NCI-H2227 (cell line): ENCODE data around the gene EFL1.
A peak's percentile ranks its signal among the peaks of the same experiment; 100 is the strongest.
"Not testable (repeated sequence)": the region's sequence is repeated elsewhere in the genome, so short reads cannot be mapped to it uniquely, and the experiment has no call there.

ENCODE experiments used
- DNase-seq: peaks from one replicate; lab custom pipeline; 2025; ENCODE audit not compliant: unreplicated experiment; lab: John Stamatoyannopoulos, UW

EFL1 gene

DNA sequence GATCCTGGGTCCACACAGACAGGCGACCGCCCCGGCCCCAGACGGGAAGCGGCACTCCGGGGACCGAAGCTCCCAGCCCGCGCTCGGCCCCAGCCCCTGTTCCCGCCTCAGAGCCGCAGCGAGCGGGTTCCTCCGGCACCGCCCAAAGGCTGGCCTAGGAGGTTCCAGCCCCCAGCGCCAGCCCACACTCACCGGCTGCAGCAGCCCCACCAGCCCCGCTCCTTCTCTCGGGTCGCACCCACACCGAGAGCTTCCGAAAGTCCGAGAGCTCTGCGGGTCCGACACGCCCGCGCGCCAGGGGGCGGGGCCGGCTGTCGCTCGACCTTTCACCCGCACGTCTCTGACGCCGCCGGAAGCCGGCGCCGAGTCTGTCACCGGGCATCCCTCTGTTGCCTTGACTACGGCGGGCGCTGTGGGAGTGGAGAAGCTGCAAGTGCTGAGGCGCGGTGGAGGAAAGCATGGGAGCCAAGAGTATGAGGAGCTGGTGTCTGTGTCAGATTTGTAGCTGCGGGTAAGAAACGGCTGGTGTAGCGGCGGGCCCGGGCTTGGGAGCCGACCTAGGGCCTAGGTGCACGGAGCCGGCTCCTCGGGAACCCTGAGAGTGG lies at the start of gene EFL1, which contains the start of gene SAXO2:
Gene EFL1, minus strand, starts transcription at position 313 of the 605 bp plus-strand sequence. CDS start 956 bp downstream, outside the sequence.
Gene SAXO2, plus strand, starts transcription at position 397 of the 605 bp plus-strand sequence. Its CDS starts 62 bp downstream, at position 459.
- peak; percentile 90 for DNase-seq

DNA sequence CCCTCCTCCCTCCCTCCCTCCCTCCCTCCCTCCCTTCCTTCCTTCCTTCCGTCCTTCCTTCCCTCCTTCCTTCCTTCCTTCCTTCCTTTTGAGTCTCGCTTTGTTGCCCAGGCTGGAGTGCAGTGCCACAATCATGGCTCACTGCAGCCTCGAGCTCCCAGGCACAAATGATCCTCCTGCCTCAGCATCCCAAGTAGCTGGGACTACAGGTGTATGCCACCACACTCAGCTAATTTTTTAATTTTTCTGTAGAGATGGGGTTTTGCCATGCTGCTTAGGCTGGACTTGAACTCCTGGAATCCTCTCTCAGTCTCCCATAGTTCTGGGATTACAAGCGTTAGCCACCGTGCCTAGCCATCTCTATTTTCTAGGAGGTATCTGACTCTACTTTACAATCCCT lies 48.8 kb upstream of the EFL1 start:
- DNase-seq = not testable (repeated sequence)

DNA sequence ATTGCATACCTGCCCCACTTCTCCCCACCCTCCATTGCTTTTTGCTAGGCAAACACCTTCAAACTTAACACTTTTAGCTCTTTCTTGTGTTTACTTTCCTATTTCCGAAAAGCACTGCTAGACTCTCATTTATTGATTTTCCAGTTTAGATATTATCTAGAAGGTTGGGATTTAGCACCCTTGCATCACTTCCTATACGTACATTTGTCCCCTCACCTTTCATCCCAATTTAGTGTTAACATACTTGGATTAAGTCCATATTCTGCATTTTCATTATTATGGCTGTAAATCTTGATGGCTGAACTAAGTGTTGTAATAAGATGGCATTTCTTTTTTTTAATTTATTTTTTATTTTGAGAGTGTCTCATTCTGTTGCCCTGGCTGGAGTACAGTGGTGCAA lies 47.3 kb upstream of the EFL1 start:
- DNase-seq = no peak

DNA sequence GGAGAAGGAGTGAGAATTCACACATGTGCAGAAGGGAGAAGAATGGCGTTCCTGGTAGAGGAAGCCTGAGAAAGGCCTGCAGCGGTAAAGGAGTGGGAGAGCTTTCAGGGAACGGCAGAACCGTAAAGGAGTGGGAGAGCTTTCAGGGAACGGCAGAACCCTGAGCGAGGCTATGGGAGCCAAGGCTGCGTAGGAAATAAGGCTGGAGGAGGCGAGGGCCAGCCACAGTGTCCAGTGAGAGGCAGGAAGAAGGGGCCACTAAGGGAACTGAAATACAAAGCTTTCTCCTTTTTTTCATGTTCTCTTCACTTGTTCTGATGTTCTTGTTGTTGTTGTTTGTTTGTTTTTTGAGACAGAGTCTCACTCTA lies 45.2 kb upstream of the EFL1 start:
- no peak for DNase-seq

DNA sequence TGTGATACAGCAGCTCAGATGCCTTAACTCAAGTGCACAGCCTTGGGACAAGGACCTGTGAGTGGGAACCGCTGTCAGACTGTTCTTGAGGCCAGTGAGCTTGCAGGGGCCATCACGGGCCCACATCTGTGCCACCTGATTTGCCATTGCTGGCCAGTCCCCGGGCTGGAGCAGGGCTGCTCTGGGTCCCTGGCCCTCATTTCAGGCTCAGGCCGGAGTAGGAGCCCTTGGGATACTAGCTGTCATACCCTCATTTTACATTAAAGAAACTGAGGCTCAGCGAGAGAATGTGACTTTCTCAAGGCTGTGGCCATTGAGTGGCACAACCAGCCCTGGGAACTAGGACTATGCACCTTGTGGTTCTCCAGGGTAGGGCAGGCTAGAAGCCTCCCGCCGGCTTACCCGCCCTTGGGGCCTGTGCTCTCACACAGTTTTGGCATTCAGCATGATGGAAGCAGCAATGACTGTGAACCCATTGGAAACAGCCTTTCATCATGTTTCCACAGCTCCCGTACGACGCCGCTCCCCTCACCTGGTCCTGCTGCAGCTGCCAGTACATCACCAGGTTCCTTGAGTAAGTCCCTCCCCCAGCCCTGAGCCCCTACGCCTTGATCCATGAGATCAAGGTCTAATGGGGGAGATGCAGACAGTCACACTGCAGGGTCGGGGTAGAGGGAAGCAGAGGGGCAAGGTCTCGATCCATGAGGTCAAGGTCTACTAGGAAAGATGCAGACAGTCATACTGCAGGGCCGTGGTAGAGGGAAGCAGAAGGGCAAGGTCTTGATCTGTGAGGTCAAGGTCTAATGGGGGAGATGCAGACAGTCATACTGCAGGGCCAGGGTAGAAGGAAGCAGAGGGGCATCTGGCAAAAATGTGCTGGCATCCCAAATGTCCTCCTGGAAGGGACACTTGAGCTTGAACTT lies 44.5 kb upstream of the EFL1 start:
- no peak for DNase-seq

DNA sequence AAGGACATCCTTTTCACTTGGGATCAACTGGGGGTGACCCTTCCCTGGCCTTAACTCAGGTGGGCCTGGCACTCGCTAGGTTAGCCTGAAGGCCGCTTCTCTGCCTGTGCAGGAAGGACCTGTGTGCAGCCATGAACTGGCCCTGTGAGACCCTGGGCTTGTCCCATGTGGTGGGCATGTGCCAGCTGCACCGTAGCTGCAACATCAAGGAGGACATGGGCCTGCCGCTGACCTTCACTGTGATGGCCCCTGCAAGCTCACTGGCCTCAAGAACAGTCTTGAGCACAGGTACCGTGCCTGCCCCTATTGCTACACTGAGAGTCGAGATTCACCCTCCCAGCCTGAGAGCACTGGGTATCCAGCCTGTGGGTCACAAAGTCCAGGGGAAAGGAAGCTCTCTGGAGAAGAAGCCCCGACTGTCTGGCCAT lies 43.1 kb upstream of the EFL1 start:
- no peak for DNase-seq

DNA sequence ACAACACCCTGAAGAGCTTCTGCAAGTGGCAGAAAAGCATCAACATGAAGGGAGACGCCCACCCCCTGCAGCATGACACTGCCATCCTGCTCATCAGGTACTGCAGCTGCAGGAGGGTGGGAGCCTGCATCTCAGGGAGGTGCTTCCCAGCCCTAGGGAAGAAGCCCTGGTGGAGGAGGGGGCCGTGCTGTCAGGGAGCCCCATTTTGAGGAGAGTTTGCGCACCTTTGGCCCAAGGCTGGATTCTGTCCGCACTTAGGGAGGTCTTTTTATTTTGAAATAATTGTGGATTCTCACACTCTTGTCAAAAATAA lies 42.2 kb upstream of the EFL1 start:
- no peak for DNase-seq

DNA sequence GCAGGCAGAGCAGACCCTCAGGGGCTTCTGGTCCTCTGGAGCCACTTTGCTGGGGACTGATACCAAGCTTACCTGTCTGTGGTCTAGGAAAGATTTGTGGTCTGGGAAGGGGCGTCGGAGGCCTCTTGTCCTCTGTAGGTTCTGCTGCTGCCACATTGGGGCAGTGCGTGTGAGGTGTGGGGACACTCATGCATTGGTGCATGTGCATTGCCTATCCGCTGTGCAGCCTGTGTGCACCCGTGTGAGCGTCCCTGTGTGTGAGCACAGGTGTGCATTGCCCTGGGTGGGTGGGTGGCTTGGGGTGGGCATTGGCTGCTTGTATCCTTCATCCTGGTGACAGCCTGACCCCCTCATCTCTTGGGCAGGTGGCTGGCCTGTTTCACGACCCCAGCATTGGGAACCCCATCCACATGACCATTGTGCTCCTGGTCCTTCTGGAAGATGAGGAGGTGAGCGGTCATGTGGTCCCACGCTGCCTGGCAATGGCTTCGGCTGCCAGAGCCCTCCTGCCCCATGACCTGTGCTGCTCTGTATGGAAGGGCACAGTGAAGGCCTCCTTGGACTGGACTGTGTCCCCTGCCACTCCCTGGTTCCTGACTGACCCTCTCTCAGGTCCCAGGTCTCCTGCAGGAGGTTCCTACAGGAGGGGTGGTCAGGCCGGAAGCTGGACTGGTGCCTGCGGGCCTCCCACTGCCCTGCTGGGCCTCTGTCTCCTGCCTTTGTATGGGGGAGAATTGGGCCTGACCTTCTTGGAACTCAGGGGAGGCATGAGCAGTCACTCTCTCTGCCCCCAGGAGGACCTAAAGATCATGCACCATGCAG lies 41.6 kb upstream of the EFL1 start:
- DNase-seq = no peak

DNA sequence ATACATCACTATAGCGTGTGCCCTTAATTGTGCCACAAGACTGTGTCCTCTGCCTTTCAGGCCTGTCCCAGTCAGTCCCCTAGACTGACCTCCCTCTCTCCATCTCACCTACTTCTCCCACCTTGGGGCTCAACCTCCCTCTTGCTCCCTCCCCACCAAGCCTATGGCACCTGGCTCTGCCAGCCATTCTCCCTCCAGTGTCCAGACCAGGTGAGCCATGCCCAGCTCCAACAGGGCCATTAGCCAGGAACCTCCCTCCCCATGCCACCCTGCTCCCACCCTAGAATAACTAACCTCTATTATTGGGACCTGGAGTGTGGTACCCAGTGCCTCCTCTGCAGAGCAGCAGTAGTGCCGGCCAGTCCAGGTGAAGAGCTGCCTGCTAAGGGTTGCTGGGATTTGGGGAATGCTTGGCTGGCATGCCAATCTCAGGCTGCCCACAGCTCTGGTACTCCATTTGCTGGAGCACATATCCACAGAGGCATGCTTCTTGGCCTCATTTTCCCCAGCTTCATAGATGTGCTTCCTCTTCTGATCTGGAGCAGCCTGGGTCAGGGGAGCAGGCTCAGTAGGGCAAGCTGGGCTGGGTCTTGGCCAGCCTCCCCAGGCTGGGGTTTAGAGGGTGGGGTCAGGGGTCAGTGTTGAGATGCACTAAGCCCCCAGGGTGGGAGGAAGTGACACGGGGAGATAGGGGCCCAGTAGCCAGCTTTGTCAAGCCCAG lies 38.9 kb upstream of the EFL1 start:
- DNase-seq = no peak

DNA sequence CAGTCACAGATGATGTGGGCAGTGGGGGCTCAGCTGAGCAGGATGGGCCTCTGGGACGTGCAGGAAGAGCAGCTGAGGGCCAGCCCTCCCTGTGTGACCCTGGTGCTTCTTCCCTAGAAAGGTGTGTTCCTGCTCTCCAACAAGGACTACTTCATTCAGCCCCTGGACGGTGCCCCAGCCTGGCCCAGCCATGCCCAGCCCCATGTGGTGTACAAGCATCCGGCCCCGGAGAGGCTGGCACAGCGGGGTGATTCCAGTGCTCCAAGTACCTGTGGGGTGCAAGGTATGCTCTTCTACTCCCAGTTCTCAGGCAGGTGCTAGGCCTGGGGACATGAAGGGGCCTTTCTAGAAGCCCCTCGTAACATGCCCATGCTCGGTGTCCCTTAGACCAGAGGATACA lies 38.3 kb upstream of the EFL1 start:
- no peak for DNase-seq

DNA sequence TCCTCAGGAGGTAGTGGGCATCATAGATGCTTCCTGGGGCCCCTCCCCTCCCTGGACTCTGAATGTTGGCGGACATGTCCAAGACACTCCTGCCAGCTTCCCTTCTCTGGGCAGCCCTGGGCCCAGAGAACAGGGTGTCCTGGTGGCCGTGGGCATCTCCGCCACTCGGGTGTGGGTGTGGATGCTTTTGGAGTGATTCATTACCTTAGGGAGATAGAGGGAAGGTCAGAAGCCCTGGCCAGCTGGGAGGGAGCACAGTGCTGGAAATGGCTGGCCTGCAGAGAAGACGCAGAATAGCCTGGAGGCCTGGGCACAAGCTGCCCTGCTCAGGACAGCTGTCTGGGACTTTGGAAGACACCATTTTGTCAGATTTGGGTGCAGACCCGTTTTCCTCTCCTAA lies 37.8 kb upstream of the EFL1 start:
- not testable (repeated sequence) for DNase-seq

DNA sequence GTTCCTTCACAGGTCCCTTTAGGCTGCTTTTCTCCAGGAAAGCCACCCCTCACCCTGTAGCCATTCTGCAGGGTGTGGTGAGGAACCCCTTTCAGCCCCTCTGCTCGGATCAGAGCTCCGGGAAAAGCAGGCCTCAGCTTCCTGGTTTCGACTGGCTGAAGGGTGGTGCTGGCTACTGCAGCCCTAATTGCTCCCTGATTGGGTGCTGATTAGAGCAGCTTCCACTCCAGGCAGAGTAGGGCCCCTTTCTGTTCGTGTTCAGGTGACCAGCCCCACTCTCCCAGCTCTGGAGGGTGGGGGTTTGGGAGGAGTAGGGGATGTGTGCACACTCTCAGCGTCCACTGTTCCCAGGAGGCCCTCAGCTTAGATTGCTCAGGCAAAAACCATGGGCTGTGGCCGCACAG lies 37.0 kb upstream of the EFL1 start:
- not testable (repeated sequence) for DNase-seq

DNA sequence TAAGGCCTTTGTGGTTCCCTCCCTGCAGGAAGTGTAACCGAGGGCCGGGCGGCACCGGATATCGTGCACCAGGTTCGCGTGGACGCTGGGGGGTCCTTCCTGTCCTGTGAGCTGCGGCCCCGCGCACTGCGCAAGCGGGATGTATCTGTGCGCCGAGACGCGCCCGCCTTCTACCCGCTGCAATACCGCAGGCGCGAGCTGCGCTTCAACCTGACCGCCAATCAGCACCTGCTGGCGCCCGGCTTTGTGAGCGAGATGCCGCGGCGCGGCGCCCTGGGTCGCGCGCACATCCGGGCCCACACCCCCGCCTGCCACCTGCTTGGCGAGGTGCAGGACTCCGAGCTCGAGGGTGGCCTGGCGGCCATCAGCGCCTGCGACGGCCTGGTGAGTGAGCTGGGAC lies 36.0 kb upstream of the EFL1 start:
- DNase-seq = no peak

DNA sequence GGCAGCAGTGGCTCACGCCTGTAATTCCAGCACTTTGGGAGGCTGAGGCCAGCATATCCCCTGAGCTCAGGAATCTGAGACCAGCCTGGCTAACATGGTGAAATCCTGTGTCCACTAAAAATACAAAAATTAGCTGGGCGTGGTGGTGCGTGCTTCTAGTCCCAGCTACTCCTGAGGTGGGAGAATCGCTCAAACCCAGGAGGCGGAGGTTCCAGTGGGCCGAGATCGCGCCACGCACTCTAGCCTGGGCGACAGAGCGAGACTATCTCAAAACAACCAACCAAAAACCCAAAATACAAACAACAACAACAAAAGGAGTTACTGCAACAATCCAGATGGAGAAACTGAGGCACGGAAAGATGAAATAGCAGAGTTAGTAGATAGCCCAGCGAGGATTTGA lies 35.5 kb upstream of the EFL1 start:
- no peak for DNase-seq

DNA sequence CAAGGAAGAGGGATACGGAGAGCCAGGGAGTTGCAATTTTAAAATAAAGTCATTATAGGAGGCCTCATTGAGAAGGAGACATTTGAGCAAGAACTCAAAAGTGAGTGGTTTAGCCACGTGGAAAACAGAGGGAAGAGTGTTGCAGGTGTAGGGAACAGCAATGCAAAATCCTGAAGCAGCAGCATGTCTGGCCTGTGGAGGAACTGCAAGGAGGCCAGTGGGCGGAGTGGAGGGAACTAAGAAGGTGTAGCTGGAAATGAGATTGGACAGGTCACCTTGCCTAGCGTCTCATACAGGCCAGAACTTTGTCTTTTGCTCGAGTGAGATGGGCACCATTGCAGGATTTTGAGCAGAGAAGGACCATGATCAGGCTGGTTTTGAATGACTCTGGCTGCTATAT lies 35.0 kb upstream of the EFL1 start:
- DNase-seq = no peak

DNA sequence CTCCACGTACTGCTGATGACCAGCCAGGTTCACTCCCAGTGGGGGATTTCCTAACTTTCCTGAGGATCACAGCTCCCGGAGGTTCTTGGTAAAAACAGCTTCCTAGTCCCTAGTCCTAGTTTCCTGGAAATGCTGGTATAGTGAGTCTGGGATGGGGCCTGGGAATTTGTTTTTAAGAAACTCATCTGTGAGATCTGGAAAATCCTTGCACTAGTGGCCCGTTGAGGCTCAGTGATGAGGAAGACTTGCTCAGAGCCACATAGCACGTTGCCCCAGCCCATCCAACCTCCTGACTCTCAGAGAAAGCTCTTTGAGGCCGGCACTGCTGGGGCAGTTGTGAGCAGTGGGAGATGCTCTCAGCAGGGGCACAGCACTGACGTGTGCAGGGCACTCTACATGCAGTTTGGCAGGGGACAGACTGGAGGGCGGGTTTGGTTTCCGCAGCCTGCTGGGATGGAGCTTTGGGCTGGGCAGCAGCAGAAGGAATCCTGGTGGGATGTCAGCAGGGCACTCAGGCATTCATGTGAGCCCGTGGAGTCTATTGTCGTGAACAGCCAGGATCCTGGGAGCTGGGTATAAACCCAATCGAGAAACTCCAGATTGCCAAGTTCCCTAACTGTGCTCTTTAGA lies 31.6 kb upstream of the EFL1 start:
- DNase-seq = no peak

DNA sequence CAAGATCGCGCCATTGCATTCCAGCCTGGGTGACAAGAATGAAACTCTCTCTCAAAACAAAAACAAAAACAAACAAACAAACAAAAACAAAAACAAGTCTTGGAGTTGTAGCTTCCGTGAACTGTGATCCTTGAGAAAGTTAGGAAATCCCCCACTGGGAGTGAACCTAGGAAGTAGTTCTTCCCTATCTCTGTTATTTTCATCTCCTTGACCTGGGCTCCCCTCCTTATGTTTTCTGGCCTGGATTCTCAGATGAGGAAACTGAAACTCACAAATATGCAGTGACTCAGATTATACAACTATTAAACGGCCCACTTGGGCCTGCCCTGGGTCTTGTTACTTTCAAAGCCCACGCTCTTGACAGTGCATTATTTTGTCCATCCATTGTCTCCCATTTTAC lies 29.7 kb upstream of the EFL1 start:
- DNase-seq = no peak

DNA sequence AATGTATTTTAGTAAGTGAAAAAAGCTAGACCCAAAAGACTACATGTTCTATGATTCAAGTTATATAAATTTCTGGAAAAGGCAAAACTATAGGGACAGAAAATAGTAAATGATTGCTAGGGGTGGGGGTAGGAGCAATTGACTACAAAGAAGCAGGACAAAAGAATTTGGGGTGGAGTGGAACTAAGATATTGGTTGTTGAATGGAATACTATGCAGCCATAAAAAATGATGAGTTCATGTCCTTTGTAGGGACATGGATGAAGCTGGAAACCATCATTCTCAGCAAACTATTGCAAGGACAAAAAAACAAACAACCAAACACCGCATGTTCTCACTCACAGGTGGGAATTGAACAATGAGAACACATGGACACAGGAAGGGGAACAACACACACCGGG lies 25.7 kb upstream of the EFL1 start:
- DNase-seq = not testable (repeated sequence)

DNA sequence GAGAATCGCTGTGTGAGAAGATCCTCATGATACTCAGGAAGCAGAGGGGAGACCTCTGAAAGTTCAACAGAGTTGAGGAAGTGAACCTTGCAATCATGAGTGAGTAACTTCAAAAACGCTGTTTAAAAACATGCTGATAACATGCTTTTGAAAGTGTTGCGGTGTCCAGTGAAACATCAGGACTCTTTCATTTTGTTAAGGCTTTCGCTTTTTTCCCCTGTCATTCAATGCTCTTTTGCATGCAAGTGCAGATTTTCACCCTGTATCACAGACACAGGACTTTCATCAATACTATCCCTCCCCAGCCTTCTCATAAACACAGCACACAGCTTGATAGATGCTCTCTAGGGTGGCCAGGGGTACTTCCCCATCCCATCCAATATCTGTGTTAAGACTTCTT lies 23.9 kb upstream of the EFL1 start:
- DNase-seq = not testable (repeated sequence)

DNA sequence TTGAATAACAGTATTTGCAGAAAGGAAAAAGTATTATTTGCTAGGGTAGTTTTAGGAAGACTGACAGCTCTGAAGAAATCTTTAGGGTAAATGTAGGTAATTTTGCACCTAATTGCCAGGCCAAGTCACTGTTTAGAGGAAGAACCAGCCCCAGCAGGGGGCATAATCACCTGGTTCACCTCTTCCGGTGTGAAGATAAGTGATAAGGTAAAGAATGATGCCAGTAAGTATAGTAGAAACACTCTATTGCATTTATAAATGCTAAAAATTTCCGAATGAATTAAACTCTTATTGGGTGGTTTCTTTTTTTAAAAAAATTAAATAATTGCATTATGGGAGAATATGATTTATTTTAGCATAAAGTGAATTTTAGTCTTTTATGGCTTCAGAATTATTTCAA lies 21.8 kb upstream of the EFL1 start:
- not testable (repeated sequence) for DNase-seq

DNA sequence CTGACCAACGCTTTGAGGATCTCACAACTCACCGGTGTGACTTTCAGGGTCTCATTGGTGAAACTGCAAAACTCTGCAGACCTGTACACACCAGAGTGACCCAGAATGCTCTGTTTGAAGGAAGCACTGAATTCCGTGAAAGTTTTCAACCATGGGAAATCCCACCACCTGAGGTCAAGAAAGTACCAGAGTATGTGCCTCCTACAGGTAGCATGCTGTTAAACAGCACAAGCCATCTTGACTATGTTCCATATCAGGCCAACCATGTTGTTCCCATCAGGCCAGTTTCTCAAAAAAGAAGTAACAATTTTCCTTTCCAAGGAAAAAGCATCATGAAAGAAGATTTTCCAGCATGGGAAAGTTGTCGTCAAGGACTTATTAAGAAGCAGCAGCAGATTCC lies 19.9 kb upstream of the EFL1 start:
- DNase-seq = not testable (repeated sequence)
